ENCODE data around the gene OR2J3. TPM values are rescaled to one million over a fixed set of nuclear protein-coding genes. Genes with fewer than 3 reads are reported as not detected.
A peak's percentile ranks its signal among the peaks of the same experiment; 100 is the strongest.
"Not testable (repeated sequence)": the region's sequence is repeated elsewhere in the genome, so short reads cannot be mapped to it uniquely, and the experiment has no call there.

The OR2J3 gene
- total RNA-seq, 1 donor from 2014 or later, result not detected

GRCh38 chr6:29087213-29087612 lies 20.6 kb upstream of the OR2J3 start, which contains the start of gene OR2B3:
Gene OR2B3 (minus strand): TSS chr6:29087313. CDS start chr6:29087248, 65 bp downstream.
- TF ChIP-seq CTCF (IDR thresholded peaks at IDR 0.05; ENCODE audit: insufficient read depth, low read length, severe bottlenecking), result no peak
- Histone ChIP-seq H3K36me3 (ENCODE audit: control insufficient read depth, insufficient read depth, low read length) (no peaks in the 10 kb centered on the region), H3K27me3 (ENCODE audit: control insufficient read depth, insufficient read depth, low read length) (no peaks in the 10 kb centered on the region), H3K4me3 (ENCODE audit: low read depth, low read length) (no peak within 1 kb of the TSS)
- DNase-seq (ENCODE audit: low read depth), result no peak
- no peak for FAIRE-seq

GRCh38 chr6:29092957-29093356 lies 14.9 kb upstream of the OR2J3 start:
- DNase-seq (ENCODE audit: low read depth) (no peak), FAIRE-seq (no peak)
- Histone ChIP-seq H3K36me3 (ENCODE audit: control insufficient read depth, insufficient read depth, low read length) (no peaks in the 10 kb centered on the region), H3K4me3 (ENCODE audit: low read depth, low read length) (no peak overlapping the region), H3K27me3 (ENCODE audit: control insufficient read depth, insufficient read depth, low read length) (no peaks in the 10 kb centered on the region)
- no peak for TF ChIP-seq CTCF (IDR thresholded peaks at IDR 0.05; ENCODE audit: insufficient read depth, low read length, severe bottlenecking)

- Histone ChIP-seq H3K27me3 (ENCODE audit: control insufficient read depth, insufficient read depth, low read length) (no peaks in the 10 kb centered on the region), H3K36me3 (ENCODE audit: control insufficient read depth, insufficient read depth, low read length) (no peaks in the 10 kb centered on the region), H3K4me3 (ENCODE audit: low read depth, low read length) (no peak overlapping the region)
- FAIRE-seq, result no peak
- TF ChIP-seq CTCF (IDR thresholded peaks at IDR 0.05; ENCODE audit: insufficient read depth, low read length, severe bottlenecking), result no peak
- DNase-seq (ENCODE audit: low read depth), result no peak
Observed at GRCh38 chr6:29097803-29098202, 10.1 kb upstream of the OR2J3 start.

GRCh38 chr6:29099190-29099589 lies 8.7 kb upstream of the OR2J3 start, which contains the start of gene OR2J1:
Gene OR2J1 (plus strand): TSS chr6:29099490. CDS start chr6:29100943, 1,453 bp downstream.
- H3K36me3 ChIP-seq (ENCODE audit: control insufficient read depth, insufficient read depth, low read length), result no peaks in the 10 kb centered on the region
- no peak within 1 kb of the TSS for H3K4me3 ChIP-seq (ENCODE audit: low read depth, low read length)
- FAIRE-seq (no peak), DNase-seq (ENCODE audit: low read depth) (no peak)
- no peak for TF ChIP-seq CTCF (IDR thresholded peaks at IDR 0.05; ENCODE audit: insufficient read depth, low read length, severe bottlenecking)
- H3K27me3 ChIP-seq (ENCODE audit: control insufficient read depth, insufficient read depth, low read length), result no peaks in the 10 kb centered on the region

- DNase-seq (ENCODE audit: low read depth) (peak; percentile 1), FAIRE-seq (no peak)
- no peak for TF ChIP-seq CTCF (IDR thresholded peaks at IDR 0.05; ENCODE audit: insufficient read depth, low read length, severe bottlenecking)
- Histone ChIP-seq H3K4me3 (ENCODE audit: low read depth, low read length) (no peak overlapping the region), H3K27me3 (ENCODE audit: control insufficient read depth, insufficient read depth, low read length) (no peaks in the 10 kb centered on the region), H3K36me3 (ENCODE audit: control insufficient read depth, insufficient read depth, low read length) (no peaks in the 10 kb centered on the region)
Observed at GRCh38 chr6:29112135-29112534, 4.3 kb downstream of the OR2J3 start.

GRCh38 chr6:29114964-29115363 lies 7.1 kb downstream of the OR2J3 start:
- FAIRE-seq; H3K4me3 ChIP-seq (ENCODE audit: low read depth, low read length); H3K27me3 ChIP-seq (ENCODE audit: control insufficient read depth, insufficient read depth, low read length); DNase-seq (ENCODE audit: low read depth); H3K36me3 ChIP-seq (ENCODE audit: control insufficient read depth, insufficient read depth, low read length): not testable (repeated sequence)

Measured in bronchial epithelial cell (primary cell).